Neural progenitor cell (in vitro differentiated cells): ENCODE results near the gene FGD3. TPM values are rescaled to one million over a fixed set of nuclear protein-coding genes. Genes with fewer than 3 reads are reported as not detected.

Source experiments
- DNase-seq: peaks from one replicate; pipeline ENCODE4 v3.0.0-alpha.2; 2016; ENCODE audit warnings: low spot score
- H2AFZ ChIP-seq: fragments of 200-600 bp; sonication (generic); replicated peaks from 2 replicates; pipeline ENCODE4 v1.6.1; 2016; ENCODE audit warnings: antibody characterized with exemption
- H3F3A ChIP-seq: fragments of 200-600 bp; sonication (generic); 2 replicates; pipeline ENCODE4 v1.6.1; 2016; ENCODE audit warnings: antibody characterized with exemption, low read depth
- H3K27ac ChIP-seq: fragments of 200-600 bp; sonication (generic); 2 replicates; pipeline ENCODE4 v1.5.1; 2016; ENCODE audit warnings: mild to moderate bottlenecking
- H3K27me3 ChIP-seq: fragments of 200-600 bp; sonication (generic); 2 replicates; pipeline ENCODE4 v1.6.1; 2016; ENCODE audit warnings: mild to moderate bottlenecking, moderate library complexity
- H3K36me3 ChIP-seq: fragments of 200-600 bp; sonication (generic); 2 replicates; pipeline ENCODE4 v1.5.1; 2016
- H3K4me1 ChIP-seq: fragments of 200-600 bp; sonication (generic); 2 replicates; pipeline ENCODE4 v1.6.1; 2016; ENCODE audit warnings: mixed run types
- H3K4me2 ChIP-seq: fragments of 200-600 bp; sonication (generic); 2 replicates; pipeline ENCODE4 v1.6.1; 2016
- H3K4me3 ChIP-seq: fragments of 200-600 bp; sonication (generic); 2 replicates; pipeline ENCODE4 v1.5.1; 2016
- H3K79me2 ChIP-seq: fragments of 200-600 bp; sonication (generic); 2 replicates; pipeline ENCODE4 v1.6.1; 2016; ENCODE audit warnings: low read depth
- H3K9ac ChIP-seq: fragments of 200-600 bp; sonication (generic); 2 replicates; pipeline ENCODE4 v1.6.1; 2016
- H3K9me3 ChIP-seq: fragments of 200-600 bp; sonication (generic); 2 replicates; pipeline ENCODE4 v1.5.1; 2016; ENCODE audit warnings: low read depth
- H4K20me1 ChIP-seq: fragments of 200-600 bp; sonication (generic); 2 replicates; pipeline ENCODE4 v1.6.1; 2016; ENCODE audit warnings: low read depth
- H3K27ac Mint-ChIP-seq: 3 replicates; pipeline ENCODE4 v1.8.0; 2021; ENCODE audit warnings: mixed read lengths
- H3K27me3 Mint-ChIP-seq: 2 replicates; pipeline ENCODE4 v1.8.0; 2022; ENCODE audit warnings: low read depth, mild to moderate bottlenecking, inconsistent platforms, moderate library complexity, mixed read lengths; ENCODE audit not compliant: insufficient read depth
- H3K36me3 Mint-ChIP-seq: 3 replicates; pipeline ENCODE4 v1.8.0; 2021; ENCODE audit warnings: mixed read lengths
- H3K4me1 Mint-ChIP-seq: 3 replicates; pipeline ENCODE4 v1.8.0; 2021; ENCODE audit warnings: mixed read lengths
- H3K4me3 Mint-ChIP-seq: 3 replicates; pipeline ENCODE4 v1.8.0; 2021; ENCODE audit warnings: mild to moderate bottlenecking, moderate library complexity, mixed read lengths
- H3K9me3 Mint-ChIP-seq: 3 replicates; pipeline ENCODE4 v1.8.0; 2020; ENCODE audit warnings: mixed read lengths
- EZH2 ChIP-seq: fragments of 200-600 bp; sonication (generic); IDR thresholded peaks from 2 replicates; pipeline ENCODE4 v1.6.1; 2017; ENCODE audit warnings: antibody characterized with exemption, mild to moderate bottlenecking, moderate library complexity
- EZH2phosphoT487 ChIP-seq: fragments of 200-600 bp; sonication (generic); IDR thresholded peaks from 2 replicates; pipeline ENCODE4 v1.6.1; 2017; ENCODE audit warnings: antibody characterized with exemption
- total RNA-seq: library from RNA; depleted of rRNA; stranded (reverse); fragments of >200 nt; gene quantifications from 2 replicates; pipeline ENCODE4 v1.2.3, GENCODE V29; 2015; ENCODE audit warnings: low replicate concordance
- TF ChIP-seq, protein P1 (sequence below): fragments of 200-600 bp; sonication (generic); IDR thresholded peaks from 2 replicates; pipeline ENCODE4 v1.5.1; 2017; ENCODE audit warnings: antibody characterized with exemption, mild to moderate bottlenecking

Gene FGD3
- total RNA-seq, 1 donor from 2014 or later = 0.56 TPM

DNA sequence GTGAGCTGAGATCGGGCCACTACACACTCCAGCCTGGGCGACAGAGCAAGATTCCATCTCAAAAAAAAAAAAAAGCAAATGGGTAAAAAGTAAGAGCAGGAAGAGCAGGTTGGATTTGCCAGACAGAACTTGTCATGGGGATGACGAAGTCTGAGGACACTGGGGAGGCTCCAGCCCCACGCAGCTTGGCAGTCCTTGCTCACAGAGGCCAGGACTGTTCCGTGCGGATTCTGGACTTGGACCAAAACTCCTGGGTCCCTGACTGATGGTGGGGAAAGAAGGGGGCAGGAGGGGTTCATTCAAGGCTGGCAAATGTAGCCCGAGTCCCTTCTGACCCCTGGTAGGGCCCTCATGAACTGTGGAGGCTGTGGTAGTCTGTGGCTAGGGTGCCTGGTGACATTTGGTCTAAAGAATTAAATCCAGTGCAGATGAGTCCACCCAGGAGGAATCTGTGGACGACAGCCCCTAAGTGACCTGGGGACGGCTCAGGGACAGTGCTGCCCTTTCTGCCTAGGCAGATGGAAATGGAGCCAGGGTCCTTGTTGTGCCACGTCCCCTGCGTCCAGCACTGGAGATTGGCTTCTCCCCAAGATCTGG is 3.1 kb downstream of the FGD3 start:
- H4K20me1 ChIP-seq = no peaks in the 10 kb centered on the region
- H3K4me2 ChIP-seq = no peak overlapping the region
- H3K27me3 Mint-ChIP-seq = peaks cover 12% of the 10 kb centered on the region
- H3K4me3 ChIP-seq = no peak overlapping the region
- H3K4me1 Mint-ChIP-seq = peaks cover 19% of the 10 kb centered on the region
- H3K27ac ChIP-seq = no peak overlapping the region
- peaks cover 18% of the 10 kb centered on the region for H3K4me1 ChIP-seq
- H3F3A ChIP-seq = no peaks in the 10 kb centered on the region
- TF ChIP-seq EZH2 (no peak), EZH2phosphoT487 (no peak)
- TF ChIP-seq, protein P1, sequence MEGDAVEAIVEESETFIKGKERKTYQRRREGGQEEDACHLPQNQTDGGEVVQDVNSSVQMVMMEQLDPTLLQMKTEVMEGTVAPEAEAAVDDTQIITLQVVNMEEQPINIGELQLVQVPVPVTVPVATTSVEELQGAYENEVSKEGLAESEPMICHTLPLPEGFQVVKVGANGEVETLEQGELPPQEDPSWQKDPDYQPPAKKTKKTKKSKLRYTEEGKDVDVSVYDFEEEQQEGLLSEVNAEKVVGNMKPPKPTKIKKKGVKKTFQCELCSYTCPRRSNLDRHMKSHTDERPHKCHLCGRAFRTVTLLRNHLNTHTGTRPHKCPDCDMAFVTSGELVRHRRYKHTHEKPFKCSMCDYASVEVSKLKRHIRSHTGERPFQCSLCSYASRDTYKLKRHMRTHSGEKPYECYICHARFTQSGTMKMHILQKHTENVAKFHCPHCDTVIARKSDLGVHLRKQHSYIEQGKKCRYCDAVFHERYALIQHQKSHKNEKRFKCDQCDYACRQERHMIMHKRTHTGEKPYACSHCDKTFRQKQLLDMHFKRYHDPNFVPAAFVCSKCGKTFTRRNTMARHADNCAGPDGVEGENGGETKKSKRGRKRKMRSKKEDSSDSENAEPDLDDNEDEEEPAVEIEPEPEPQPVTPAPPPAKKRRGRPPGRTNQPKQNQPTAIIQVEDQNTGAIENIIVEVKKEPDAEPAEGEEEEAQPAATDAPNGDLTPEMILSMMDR = no peak
- no peaks in the 10 kb centered on the region for H3K79me2 ChIP-seq
- peak overlapping the region; percentile 25 for H3K27ac Mint-ChIP-seq
- H3K9me3 ChIP-seq = no peaks in the 10 kb centered on the region
- no peak overlapping the region for H3K9ac ChIP-seq
- H3K36me3 ChIP-seq = no peaks in the 10 kb centered on the region
- peaks cover 3% of the 10 kb centered on the region for H3K36me3 Mint-ChIP-seq
- no peak overlapping the region for H3K4me3 Mint-ChIP-seq
- no peak for DNase-seq
- no peaks in the 10 kb centered on the region for H3K27me3 ChIP-seq
- no peak overlapping the region for H2AFZ ChIP-seq
- H3K9me3 Mint-ChIP-seq = peaks cover 6% of the 10 kb centered on the region

DNA sequence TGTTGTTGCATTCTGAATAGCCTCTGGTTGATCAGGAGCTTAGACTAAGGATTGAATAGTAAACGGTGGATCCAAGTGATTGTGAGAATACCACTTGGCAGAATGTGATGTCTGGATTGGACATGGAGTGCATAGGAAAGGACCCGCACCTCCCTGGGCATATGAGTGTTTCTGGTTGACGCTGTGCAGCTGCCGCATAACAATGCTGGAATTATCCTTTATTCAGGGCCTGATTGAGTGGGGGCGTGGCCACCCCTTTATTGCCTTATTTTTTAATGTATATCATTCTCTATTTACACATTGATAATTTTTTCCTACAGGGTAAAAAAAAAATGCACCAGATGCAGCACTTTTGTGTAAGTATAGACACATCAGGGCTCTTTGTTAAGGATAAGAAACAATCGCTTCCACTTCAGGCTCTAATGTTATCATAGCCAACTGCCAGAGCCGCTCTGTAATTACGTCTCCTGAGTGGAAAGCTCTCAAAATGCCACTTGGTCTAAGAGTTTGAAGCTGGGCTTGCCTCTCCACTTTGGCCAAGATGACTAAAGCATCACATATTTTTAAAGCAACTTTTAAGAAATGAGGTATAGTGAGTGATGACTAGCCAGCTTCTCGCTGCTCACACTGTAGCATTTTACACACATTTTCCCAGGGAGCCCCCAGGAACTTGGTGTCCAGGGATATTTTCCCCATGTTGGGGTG is 5.7 kb downstream of the FGD3 start:
- H3K79me2 ChIP-seq = no peaks in the 10 kb centered on the region
- no peak overlapping the region for H3K4me3 ChIP-seq
- H3K27ac Mint-ChIP-seq = peak overlapping the region; percentile 74
- H3K4me2 ChIP-seq = no peak overlapping the region
- DNase-seq = no peak
- no peaks in the 10 kb centered on the region for H3K36me3 ChIP-seq
- H3K4me1 ChIP-seq = peaks cover 11% of the 10 kb centered on the region
- TF ChIP-seq EZH2 = no peak
- no peak for TF ChIP-seq EZH2phosphoT487
- TF ChIP-seq, protein P1 = no peak
- H3K27ac ChIP-seq = no peak overlapping the region
- H3K9me3 ChIP-seq = no peaks in the 10 kb centered on the region
- no peak overlapping the region for H2AFZ ChIP-seq
- no peaks in the 10 kb centered on the region for H3K27me3 ChIP-seq
- no peak overlapping the region for H3K4me3 Mint-ChIP-seq
- peaks cover 6% of the 10 kb centered on the region for H3K27me3 Mint-ChIP-seq
- peaks cover 9% of the 10 kb centered on the region for H3K4me1 Mint-ChIP-seq
- H3K36me3 Mint-ChIP-seq = no peaks in the 10 kb centered on the region
- no peaks in the 10 kb centered on the region for H3F3A ChIP-seq
- no peak overlapping the region for H3K9ac ChIP-seq
- no peaks in the 10 kb centered on the region for H3K9me3 Mint-ChIP-seq
- no peaks in the 10 kb centered on the region for H4K20me1 ChIP-seq

DNA sequence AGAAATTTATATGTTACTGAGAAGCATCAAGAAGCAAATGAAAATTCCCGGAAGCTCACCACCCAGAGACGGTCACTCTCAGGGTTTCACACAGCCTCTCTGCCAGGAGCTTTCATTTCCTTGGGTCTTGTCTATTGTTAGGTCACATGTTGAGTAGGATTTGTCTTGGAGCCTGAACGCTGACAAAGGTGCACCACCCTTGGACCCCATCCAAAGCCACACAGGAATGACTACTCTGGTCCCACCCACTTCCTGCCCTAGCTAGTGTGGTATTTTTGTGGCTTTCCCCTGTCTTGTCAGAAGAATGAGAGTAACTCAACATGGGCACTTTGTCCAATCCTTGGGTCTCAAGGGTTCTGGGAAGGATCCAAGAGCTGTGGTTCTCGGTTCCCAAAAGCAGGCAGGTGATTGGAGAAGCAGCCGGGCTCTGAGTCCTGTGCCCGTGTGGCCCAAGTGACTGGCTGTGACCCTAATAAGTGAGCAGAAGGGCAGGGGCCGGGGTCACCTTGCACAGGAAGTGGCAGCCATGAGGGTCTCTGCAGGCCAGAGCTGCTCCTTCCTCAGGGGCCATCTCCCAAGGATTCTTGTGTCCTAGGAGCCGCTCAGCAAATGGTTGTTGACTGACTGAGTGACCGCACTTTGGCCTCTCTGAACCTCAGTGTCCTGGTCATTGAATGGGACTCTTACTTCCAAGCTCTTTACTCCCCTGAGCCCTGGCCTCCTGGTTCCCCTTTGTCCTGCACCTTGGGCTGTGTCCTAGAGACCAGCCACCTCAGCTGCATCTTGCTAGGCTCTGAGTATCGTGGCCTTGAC is 6.9 kb downstream of the FGD3 start:
- Mint-ChIP-seq H3K4me1 (peaks cover 3% of the 10 kb centered on the region), H3K9me3 (no peaks in the 10 kb centered on the region), H3K36me3 (no peaks in the 10 kb centered on the region), H3K27ac (peak overlapping the region; percentile 39), H3K4me3 (no peak overlapping the region), H3K27me3 (peaks cover 2% of the 10 kb centered on the region)
- Histone ChIP-seq H3K4me2 (no peak overlapping the region), H3K9me3 (no peaks in the 10 kb centered on the region), H3F3A (no peaks in the 10 kb centered on the region), H2AFZ (no peak overlapping the region), H3K9ac (no peak overlapping the region), H3K4me1 (peaks cover 10% of the 10 kb centered on the region), H3K27me3 (no peaks in the 10 kb centered on the region), H4K20me1 (no peaks in the 10 kb centered on the region), H3K4me3 (no peak overlapping the region), H3K36me3 (no peaks in the 10 kb centered on the region), H3K27ac (no peak overlapping the region), H3K79me2 (no peaks in the 10 kb centered on the region)
- TF ChIP-seq EZH2phosphoT487 = no peak
- TF ChIP-seq, protein P1 = no peak
- no peak for TF ChIP-seq EZH2
- no peak for DNase-seq
